DMS 273 (cell line): ENCODE data around the gene DNAJC13.

Experiments
- DNase-seq: peaks from one replicate; lab custom pipeline; 2025; ENCODE audit not compliant: unreplicated experiment; lab: John Stamatoyannopoulos, UW

Gene DNAJC13

GRCh38 chr3:132570016-132570415 lies 152.7 kb downstream of the DNAJC13 start:
- DNase-seq, result no peak

GRCh38 chr3:132573797-132574211 lies 156.5 kb downstream of the DNAJC13 start:
- no peak for DNase-seq

- DNase-seq, result no peak
Observed at GRCh38 chr3:132587401-132587800, 170.1 kb downstream of the DNAJC13 start.
